PC-3 (cell line): ENCODE measurements around the gene KCTD8.

ENCODE experiments used
- EZH2 ChIP-seq: fragments of 300-600 bp; sonication (generic); IDR thresholded peaks from one replicate; pipeline ENCODE4 v1.6.1; 2017; ENCODE audit warnings: antibody characterized with exemption, mild to moderate bottlenecking, low read length; ENCODE audit not compliant: unreplicated experiment
- EZH2phosphoT487 ChIP-seq: fragments of 300-600 bp; sonication (generic); IDR thresholded peaks from 2 replicates; pipeline ENCODE4 v1.6.1; 2018; ENCODE audit warnings: mild to moderate bottlenecking, antibody characterized with exemption, low read length, borderline replicate concordance
- TF ChIP-seq, protein P1 (sequence below): fragments of 300-600 bp; sonication (generic); conservative IDR thresholded peaks from 2 replicates; pipeline ENCODE4 v1.5.1; 2017; ENCODE audit warnings: antibody characterized with exemption, low read depth, mild to moderate bottlenecking, low read length

GRCh38 chr4:44422912-44423311 lies 25.7 kb downstream of the KCTD8 start:
- TF ChIP-seq, protein P1, sequence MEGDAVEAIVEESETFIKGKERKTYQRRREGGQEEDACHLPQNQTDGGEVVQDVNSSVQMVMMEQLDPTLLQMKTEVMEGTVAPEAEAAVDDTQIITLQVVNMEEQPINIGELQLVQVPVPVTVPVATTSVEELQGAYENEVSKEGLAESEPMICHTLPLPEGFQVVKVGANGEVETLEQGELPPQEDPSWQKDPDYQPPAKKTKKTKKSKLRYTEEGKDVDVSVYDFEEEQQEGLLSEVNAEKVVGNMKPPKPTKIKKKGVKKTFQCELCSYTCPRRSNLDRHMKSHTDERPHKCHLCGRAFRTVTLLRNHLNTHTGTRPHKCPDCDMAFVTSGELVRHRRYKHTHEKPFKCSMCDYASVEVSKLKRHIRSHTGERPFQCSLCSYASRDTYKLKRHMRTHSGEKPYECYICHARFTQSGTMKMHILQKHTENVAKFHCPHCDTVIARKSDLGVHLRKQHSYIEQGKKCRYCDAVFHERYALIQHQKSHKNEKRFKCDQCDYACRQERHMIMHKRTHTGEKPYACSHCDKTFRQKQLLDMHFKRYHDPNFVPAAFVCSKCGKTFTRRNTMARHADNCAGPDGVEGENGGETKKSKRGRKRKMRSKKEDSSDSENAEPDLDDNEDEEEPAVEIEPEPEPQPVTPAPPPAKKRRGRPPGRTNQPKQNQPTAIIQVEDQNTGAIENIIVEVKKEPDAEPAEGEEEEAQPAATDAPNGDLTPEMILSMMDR, result no peak
- no peak for TF ChIP-seq EZH2phosphoT487
- no peak for TF ChIP-seq EZH2
